ENCODE data around the gene MECR.
"Not testable (repeated sequence)": the region's sequence is repeated elsewhere in the genome, so short reads cannot be mapped to it uniquely, and the experiment has no call there.

The MECR gene

GRCh38 chr1:29162025-29162424 lies 68.7 kb downstream of the MECR start:
- TF ChIP-seq CTCF (IDR thresholded peaks at IDR 0.05; ENCODE audit: low read depth, low read length) = no peak
- Histone ChIP-seq H3K9me3 (ENCODE audit: severe bottlenecking) (no peaks in the 10 kb centered on the region), H3K4me3 (ENCODE audit: low read depth, low read length) (no peak overlapping the region), H3K27me3 (ENCODE audit: insufficient read depth, low read depth, severe bottlenecking) (no peaks in the 10 kb centered on the region), H3K27ac (no peak overlapping the region), H3K36me3 (peaks cover 65% of the 10 kb centered on the region)
- no peak for DNase-seq

GRCh38 chr1:29159773-29160172 lies 71.0 kb downstream of the MECR start:
- Histone ChIP-seq H3K4me3 (ENCODE audit: low read depth, low read length) (no peak overlapping the region), H3K27me3 (ENCODE audit: insufficient read depth, low read depth, severe bottlenecking) (no peaks in the 10 kb centered on the region), H3K27ac (no peak overlapping the region), H3K36me3 (peaks cover 64% of the 10 kb centered on the region), H3K9me3 (ENCODE audit: severe bottlenecking) (no peaks in the 10 kb centered on the region)
- DNase-seq = no peak
- TF ChIP-seq CTCF (IDR thresholded peaks at IDR 0.05; ENCODE audit: low read depth, low read length) = no peak

GRCh38 chr1:29157269-29157601 lies 73.5 kb downstream of the MECR start:
- Histone ChIP-seq H3K27ac (no peak overlapping the region), H3K36me3 (peaks cover 83% of the 10 kb centered on the region), H3K9me3 (ENCODE audit: severe bottlenecking) (no peaks in the 10 kb centered on the region), H3K27me3 (ENCODE audit: insufficient read depth, low read depth, severe bottlenecking) (no peaks in the 10 kb centered on the region), H3K4me3 (ENCODE audit: low read depth, low read length) (no peak overlapping the region)
- TF ChIP-seq CTCF (IDR thresholded peaks at IDR 0.05; ENCODE audit: low read depth, low read length) = no peak
- DNase-seq = no peak

GRCh38 chr1:29156543-29157268 lies 74.0 kb downstream of the MECR start:
- no peak for TF ChIP-seq CTCF (IDR thresholded peaks at IDR 0.05; ENCODE audit: low read depth, low read length)

GRCh38 chr1:29152046-29152805 lies 78.5 kb downstream of the MECR start:
- Histone ChIP-seq H3K9me3 (ENCODE audit: severe bottlenecking) (no peaks in the 10 kb centered on the region), H3K4me3 (ENCODE audit: low read depth, low read length) (no peak overlapping the region), H3K27me3 (ENCODE audit: insufficient read depth, low read depth, severe bottlenecking) (no peaks in the 10 kb centered on the region), H3K36me3 (peaks cover 97% of the 10 kb centered on the region), H3K27ac (no peak overlapping the region)
- no peak for DNase-seq
- TF ChIP-seq CTCF (IDR thresholded peaks at IDR 0.05; ENCODE audit: low read depth, low read length) = no peak

More at GRCh38 chr1:29156543-29157268, 74.0 kb downstream of the MECR start:
- no peak for DNase-seq
- Histone ChIP-seq H3K9me3 (ENCODE audit: severe bottlenecking) (no peaks in the 10 kb centered on the region), H3K4me3 (ENCODE audit: low read depth, low read length) (no peak overlapping the region), H3K36me3 (peaks cover 88% of the 10 kb centered on the region), H3K27ac (no peak overlapping the region), H3K27me3 (ENCODE audit: insufficient read depth, low read depth, severe bottlenecking) (no peaks in the 10 kb centered on the region)

- not testable (repeated sequence) for H3K27ac ChIP-seq; H3K27me3 ChIP-seq (ENCODE audit: insufficient read depth, low read depth, severe bottlenecking); H3K9me3 ChIP-seq (ENCODE audit: severe bottlenecking); DNase-seq; H3K4me3 ChIP-seq (ENCODE audit: low read depth, low read length)
- peaks cover 99% of the 10 kb centered on the region for H3K36me3 ChIP-seq
Observed at GRCh38 chr1:29150346-29150745, 80.4 kb downstream of the MECR start.

All from WERI-Rb-1 (cell line).